K562 (cell line): Measurements from ENCODE around the gene ZNF296. TPM values are rescaled to one million over a fixed set of nuclear protein-coding genes. Genes with fewer than 3 reads are reported as not detected.

Source experiments
- ATAC-seq: fragments of 200-7000 bp; cut with Tn5 transposase; 3 replicates; pipeline ENCODE4 v1.9.1; 2020; ENCODE audit warnings: moderate library complexity
- BruUV-seq: library from RNA; stranded (reverse); fragments of 400-500 nt; replicated peaks from 2 replicates; lab custom pipeline; 2021; lab: Mats Ljungman, UMichigan
- CTCF ChIA-PET: fragments of 300-600 bp; formaldehyde crosslinking; extraction: SDS; loops from one replicate; lab custom pipeline; 2021; ENCODE audit warnings: low intra/inter-chr PET ratio; lab: Yijun Ruan, JAX
- POLR2A ChIA-PET: fragments of 300-600, 350-650 bp; sonication (Branson Sonifier 250); formaldehyde crosslinking; extraction: SDS; loops from one replicate; lab custom pipeline; 2021; ENCODE audit warnings: antibody characterized with exemption, inconsistent platforms; lab: Yijun Ruan, JAX
- DNase-seq, 4 experiments: peaks; one replicate each; pipeline versions ENCODE4 v3.0.0 to v3.0.0-alpha.2; 2011 to 2018; ENCODE audit warnings: low spot score in 3 of 4, mixed read lengths in 3 of 4; ENCODE audit errors: extremely low read depth in 1 of 4
- FAIRE-seq: peaks from 2 replicates; lab custom pipeline; 2011; peaks lifted over from hg19 to GRCh38; lab: Jason Lieb, UNC
- H2AFZ ChIP-seq: 2 replicates; pipeline ENCODE4 v1.6.0; 2011; ENCODE audit warnings: low read depth, low read length, control low read depth, inconsistent platforms
- H3K27ac ChIP-seq: fragments of 200-600 bp; 3 replicates; pipeline ENCODE4 v1.8.0; 2011; ENCODE audit warnings: low read depth, mild to moderate bottlenecking, control low read depth, inconsistent platforms, low read length, moderate library complexity, mixed read lengths; ENCODE audit errors: extremely low read depth
- H3K27me3 ChIP-seq, 2 experiments: fragments of 300-600 bp in 1 of 2; 2 replicates in 1 of 2; 3 replicates in 1 of 2; pipeline versions ENCODE4 v1.6.0 to v1.8.0; 2011; ENCODE audit warnings: inconsistent platforms in 2 of 2, low read length in 2 of 2, mild to moderate bottlenecking in 1 of 2, mixed read lengths in 1 of 2, moderate library complexity in 1 of 2; ENCODE audit not compliant: control insufficient read depth in 2 of 2, insufficient read depth in 2 of 2
- H3K36me3 ChIP-seq: fragments of 300-600 bp; 3 replicates; pipeline ENCODE4 v1.8.0; 2011; ENCODE audit warnings: mild to moderate bottlenecking, low read length, inconsistent platforms; ENCODE audit not compliant: control insufficient read depth, insufficient read depth
- H3K4me1 ChIP-seq, 2 experiments: fragments of 200-600 bp in 1 of 2; replicated peaks in 1 of 2; 2 replicates in 1 of 2; 3 replicates in 1 of 2; pipeline versions ENCODE4 v1.5.1 to v1.8.0; 2011; ENCODE audit warnings: inconsistent platforms in 2 of 2, low read length in 2 of 2, mild to moderate bottlenecking in 1 of 2, mixed read lengths in 1 of 2, moderate library complexity in 1 of 2; ENCODE audit not compliant: control insufficient read depth in 2 of 2, insufficient read depth in 2 of 2
- H3K4me2 ChIP-seq: 2 replicates; pipeline ENCODE4 v1.6.1; 2011; ENCODE audit warnings: low read length, control low read depth, inconsistent platforms, mixed read lengths; ENCODE audit not compliant: insufficient read depth
- H3K4me3 ChIP-seq: fragments of 200-600 bp; sonication (generic), shearing (Covaris generic); 2 replicates; pipeline ENCODE4 v1.5.1; 2016; ENCODE audit warnings: control low read depth, inconsistent platforms
- H3K79me2 ChIP-seq: fragments of 200-600 bp; 3 replicates; pipeline ENCODE4 v1.8.0; 2011; ENCODE audit warnings: low read length, inconsistent platforms; ENCODE audit not compliant: control insufficient read depth, insufficient read depth
- H3K9ac ChIP-seq, 2 experiments: 2 replicates each; pipeline versions ENCODE4 v1.6.0 to v1.6.1; 2011; ENCODE audit warnings: low read depth in 2 of 2, low read length in 2 of 2, control low read depth in 1 of 2, inconsistent platforms in 1 of 2, mild to moderate bottlenecking in 1 of 2, mixed read lengths in 1 of 2; ENCODE audit not compliant: insufficient read depth in 1 of 2
- H3K9me1 ChIP-seq: one replicate; pipeline ENCODE4 v1.6.0; 2011; ENCODE audit warnings: inconsistent platforms, mild to moderate bottlenecking, low read length, moderate library complexity; ENCODE audit not compliant: control insufficient read depth, insufficient read depth
- H3K9me3 ChIP-seq: replicated peaks from 2 replicates; pipeline ENCODE4 v1.5.1; 2011; ENCODE audit warnings: low read depth, low read length, inconsistent platforms; ENCODE audit not compliant: control insufficient read depth, insufficient read depth
- H4K20me1 ChIP-seq: replicated peaks from 2 replicates; pipeline ENCODE4 v1.6.1; 2011; ENCODE audit warnings: low read length, inconsistent platforms, mixed read lengths; ENCODE audit not compliant: control insufficient read depth, insufficient read depth
- ADNP ChIP-seq: fragments of 200-800 bp; sonication (Bioruptor generic); IDR thresholded peaks from 2 replicates; pipeline ENCODE4 v1.6.1; 2016; ENCODE audit warnings: missing genetic modification characterization, missing compliant biosample characterization
- BCOR ChIP-seq: fragments of 450-650 bp; IDR thresholded peaks from 2 replicates; pipeline ENCODE4 v1.6.1; 2016
- CBX3 ChIP-seq, 2 experiments: IDR thresholded peaks; 1 replicate in 1 of 2; 2 replicates in 1 of 2; pipeline ENCODE4 v1.6.1; 2012; ENCODE audit warnings: inconsistent platforms in 2 of 2, low read length in 2 of 2, borderline replicate concordance in 1 of 2, control low read depth in 1 of 2
- CBX5 ChIP-seq: IDR thresholded peaks from 2 replicates; pipeline ENCODE4 v1.6.1; 2014; ENCODE audit warnings: low read depth, borderline replicate concordance
- CEBPZ ChIP-seq: fragments of 150-350 bp; IDR thresholded peaks from 2 replicates; pipeline ENCODE4 v1.6.1; 2014; ENCODE audit warnings: low read depth, mild to moderate bottlenecking, low read length, borderline replicate concordance
- DIDO1 ChIP-seq: fragments of 450-650 bp; IDR thresholded peaks from 2 replicates; pipeline ENCODE4 v1.6.1; 2016; ENCODE audit warnings: low read depth, missing biosample characterization, missing genetic modification characterization
- ELK3 ChIP-seq: fragments of 450-650 bp; formaldehyde crosslinking; IDR thresholded peaks from 2 replicates; pipeline ENCODE4 v1.4.0; 2020; ENCODE audit warnings: mild to moderate bottlenecking
- FOXA1 ChIP-seq: fragments of 450-650 bp; IDR thresholded peaks from 2 replicates; pipeline ENCODE4 v1.6.1; 2016; ENCODE audit warnings: mild to moderate bottlenecking, borderline replicate concordance
- KDM1A ChIP-seq, 2 experiments: fragments of 450-650 bp; IDR thresholded peaks; 2 replicates each; pipeline ENCODE4 v1.6.1; 2016; ENCODE audit warnings: mild to moderate bottlenecking in 2 of 2
- NFE2 ChIP-seq: IDR thresholded peaks from 2 replicates; pipeline ENCODE4 v1.6.1; 2014; ENCODE audit warnings: antibody characterized with exemption, low read depth
- PATZ1 ChIP-seq: fragments of 250-450 bp; sonication (Bioruptor Pico); IDR thresholded peaks from 2 replicates; pipeline ENCODE4 v1.5.0; 2020; ENCODE audit warnings: mild to moderate bottlenecking, borderline replicate concordance
- RBM25 ChIP-seq: fragments of 200-400 bp; formaldehyde crosslinking; IDR thresholded peaks from 2 replicates; pipeline ENCODE4 v1.6.1; 2018; ENCODE audit warnings: low read length, low read depth, moderate library complexity; ENCODE audit not compliant: severe bottlenecking
- TRIM28 ChIP-seq: fragments of 450-650 bp; IDR thresholded peaks from 2 replicates; pipeline ENCODE4 v1.6.1; 2017
- ZFP30 ChIP-seq: fragments of 250-450 bp; sonication (Bioruptor Pico); IDR thresholded peaks from 2 replicates; pipeline ENCODE4 v1.8.0; 2022; ENCODE audit warnings: moderate library complexity, mild to moderate bottlenecking, inconsistent platforms, borderline replicate concordance
- ZNF408 ChIP-seq: fragments of 250-450 bp; sonication (Bioruptor Pico); IDR thresholded peaks from 2 replicates; pipeline ENCODE4 v1.4.0; 2020; ENCODE audit warnings: low read depth, mild to moderate bottlenecking, moderate library complexity
- WGBS: fragments of 100-300 bp; shearing (Covaris generic); methylation state at CpG from one replicate; pipeline ENCODE4 v1.1.6; 2016; ENCODE audit warnings: low coverage, mixed read lengths; ENCODE audit not compliant: insufficient coverage; ENCODE audit errors: missing lambda C conversion rate; 5-methylcytosine and 5-hydroxymethylcytosine counted together
- in situ Hi-C: fragments of 300-500 bp; cut with MboI; formaldehyde crosslinking; loops from 4 replicates; pipeline ENCODE4 v1.15.0; 2018; ENCODE audit warnings: inconsistent platforms, mixed read lengths
- intact Hi-C: fragments of 100-400 bp; cut with micrococcal nuclease; formaldehyde crosslinking; loops from 2 replicates; pipeline ENCODE4 v1.14.2; 2022
- polyA plus RNA-seq, 8 experiments: library from polyadenylated mRNA; depleted of rRNA in 4 of 8; stranded (reverse) in 5 of 8; unstranded in 3 of 8; fragments of >200 nt; fragmentation: Nextera tagmentation in 2 of 8; fragmentation: Illumina TruSeq in 1 of 8; extraction: Ambion mirVana in 2 of 8; extraction: Trizol in 1 of 8; gene quantifications; 2 replicates each; pipeline versions ENCODE4 v1.2.1 to v1.2.3, GENCODE V29; 2011 to 2014; ENCODE audit warnings: inconsistent platforms in 1 of 8, missing spikeins in 1 of 8
- total RNA-seq, 7 experiments: library from RNA; depleted of rRNA in 6 of 7; stranded (reverse); fragments of >200 nt in 6 of 7; fragmentation: Illumina TruSeq in 2 of 7; extraction: Trizol in 2 of 7; gene quantifications; 2 replicates each; pipeline versions ENCODE4 v1.2.1 to v1.2.3, GENCODE V29; 2011 to 2021; ENCODE audit warnings: low replicate concordance in 1 of 7

The ZNF296 gene
- total and polyA plus RNA-seq, 9 of the 15 experiments (the other 6 are each of a cell fraction or from before 2014, with no cell fraction given) = 0.03 to 8.8 (median 0.47) TPM; not detected in 1

- WGBS = 49% methylated on average over 6 of the region's 6 CpGs
- Histone ChIP-seq H3K79me2 (peaks cover 19% of the 10 kb centered on the region), H3K27ac (no peak overlapping the region), H4K20me1 (peaks cover 16% of the 10 kb centered on the region), H3K9ac (no peak overlapping the region), H3K27me3 (no peaks in the 10 kb centered on the region), H2AFZ (no peak overlapping the region), H3K4me3 (no peak overlapping the region), H3K36me3 (peaks cover 11% of the 10 kb centered on the region), H3K9me1 (peaks cover 5% of the 10 kb centered on the region), H3K9me3 (peaks cover 6% of the 10 kb centered on the region), H3K4me1 (peaks cover 11 to 41% of the 10 kb centered on the region in 2 experiments; a peak in 4 of 5 replicates), H3K4me2 (no peak overlapping the region)
- no TSS peak for BruUV-seq
- intact Hi-C loops = no loop called here
- no peak for ATAC-seq
- DNase-seq = no peak
- ChIA-PET POLR2A (no interaction called here), CTCF (no interaction called here)
- in situ Hi-C loops = no loop called here
- no peak for FAIRE-seq
- TF ChIP-seq NFE2 (peak; percentile 33; the same call in 1 of the 2 replicates), RBM25 (peak; percentile 99), PATZ1 (CRISPR knock-in tag) (no peak), CEBPZ (0 out of 2 replicates have a peak, but pooled peaks have one; percentile 44), CBX3 (IDR thresholded peaks at IDR 0.05; ENCODE audit: borderline replicate concordance in 1 of 2, low read length in 2 of 2) (peak in 1 of 2 experiments; percentile 92; a peak in 2 of 3 replicates), ZFP30 (CRISPR knock-in tag) (no peak), BCOR (peak; percentile 92), DIDO1 (tag) (no peak), KDM1A (IDR thresholded peaks at IDR 0.05) (peak; percentile 56 to 78; a peak in 3 of 4 replicates), CBX5 (peak; percentile 69; the same call in 1 of the 2 replicates), FOXA1 (no peak), TRIM28 (0 out of 2 replicates have a peak, but pooled peaks have one; percentile 36), ELK3 (CRISPR knock-in tag) (no peak), ADNP (peak; percentile 34; the same call in 1 of the 2 replicates), ZNF408 (no peak)
Observed at GRCh38 chr19:45035755-45036154, 40.5 kb downstream of the ZNF296 start.
